NT2/D1 (cell line): Measurements from ENCODE around the gene PLCL1.

Source experiments
- YY1 ChIP-seq: IDR thresholded peaks from 2 replicates; pipeline ENCODE4 v1.6.1; 2011; ENCODE audit not compliant: insufficient read length, insufficient read depth
- ZNF274 ChIP-seq: IDR thresholded peaks from 2 replicates; pipeline ENCODE4 v1.6.1; 2011; ENCODE audit warnings: mild to moderate bottlenecking, low read depth, low read length

GRCh38 chr2:197828464-197829135 is 24.2 kb downstream of the PLCL1 start:
- TF ChIP-seq ZNF274 (no peak), YY1 (no peak)
